Measurements from ENCODE around the gene NRCAM. TPM values are rescaled to one million over a fixed set of nuclear protein-coding genes. Genes with fewer than 3 reads are reported as not detected.
A peak's percentile ranks its signal among the peaks of the same experiment; 100 is the strongest.

Gene NRCAM
- polyA plus RNA-seq, 2 of the 4 experiments (the other 2 are of a cell fraction), result 129 to 210 TPM

GRCh38 chr7:108291791-108292440, 164.3 kb downstream of the NRCAM start:
- peak overlapping the region; percentile 87 for H3K4me2 ChIP-seq
- WGBS (ENCODE audit: missing lambda C conversion rate), result 59% methylated on average over 5 of the region's 5 CpGs
- ATAC-seq (peak in 1 of 2 experiments; percentile 52; a peak in 3 of 6 replicates), DNase-seq (ENCODE audit: low read depth in 1 of 2, low spot score in 1 of 2) (no peak), FAIRE-seq (no peak)
- TF ChIP-seq CHD2 (IDR thresholded peaks at IDR 0.05; ENCODE audit: low read length, partially characterized antibody), result no peak
- no peak for TF ChIP-seq MAX (IDR thresholded peaks at IDR 0.05)
- TF ChIP-seq, protein P1, sequence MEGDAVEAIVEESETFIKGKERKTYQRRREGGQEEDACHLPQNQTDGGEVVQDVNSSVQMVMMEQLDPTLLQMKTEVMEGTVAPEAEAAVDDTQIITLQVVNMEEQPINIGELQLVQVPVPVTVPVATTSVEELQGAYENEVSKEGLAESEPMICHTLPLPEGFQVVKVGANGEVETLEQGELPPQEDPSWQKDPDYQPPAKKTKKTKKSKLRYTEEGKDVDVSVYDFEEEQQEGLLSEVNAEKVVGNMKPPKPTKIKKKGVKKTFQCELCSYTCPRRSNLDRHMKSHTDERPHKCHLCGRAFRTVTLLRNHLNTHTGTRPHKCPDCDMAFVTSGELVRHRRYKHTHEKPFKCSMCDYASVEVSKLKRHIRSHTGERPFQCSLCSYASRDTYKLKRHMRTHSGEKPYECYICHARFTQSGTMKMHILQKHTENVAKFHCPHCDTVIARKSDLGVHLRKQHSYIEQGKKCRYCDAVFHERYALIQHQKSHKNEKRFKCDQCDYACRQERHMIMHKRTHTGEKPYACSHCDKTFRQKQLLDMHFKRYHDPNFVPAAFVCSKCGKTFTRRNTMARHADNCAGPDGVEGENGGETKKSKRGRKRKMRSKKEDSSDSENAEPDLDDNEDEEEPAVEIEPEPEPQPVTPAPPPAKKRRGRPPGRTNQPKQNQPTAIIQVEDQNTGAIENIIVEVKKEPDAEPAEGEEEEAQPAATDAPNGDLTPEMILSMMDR (IDR thresholded peaks at IDR 0.05), result no peak
- no peak for TF ChIP-seq HDAC2 (IDR thresholded peaks at IDR 0.05)
- no peak for TF ChIP-seq CHD4 (IDR thresholded peaks at IDR 0.05; ENCODE audit: borderline replicate concordance)
- TF ChIP-seq CBX8 (IDR thresholded peaks at IDR 0.05), result no peak
- no peak for TF ChIP-seq FOSB (CRISPR knock-in tag; IDR thresholded peaks at IDR 0.05)
- TF ChIP-seq CEBPB (IDR thresholded peaks at IDR 0.05), result no peak
- TF ChIP-seq EP300 (IDR thresholded peaks at IDR 0.05), result no peak
- no peak for TF ChIP-seq ZSCAN20 (CRISPR knock-in tag; IDR thresholded peaks at IDR 0.05)
- TF ChIP-seq RCOR1 (IDR thresholded peaks at IDR 0.05; ENCODE audit: low read depth, low read length), result no peak
- TF ChIP-seq ZNF302 (CRISPR knock-in tag; IDR thresholded peaks at IDR 0.05), result no peak
- TF ChIP-seq, protein P2, sequence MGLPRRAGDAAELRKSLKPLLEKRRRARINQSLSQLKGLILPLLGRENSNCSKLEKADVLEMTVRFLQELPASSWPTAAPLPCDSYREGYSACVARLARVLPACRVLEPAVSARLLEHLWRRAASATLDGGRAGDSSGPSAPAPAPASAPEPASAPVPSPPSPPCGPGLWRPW (IDR thresholded peaks at IDR 0.05), result no peak
- no peak for TF ChIP-seq PBX3 (IDR thresholded peaks at IDR 0.05)
- no peak for TF ChIP-seq ZFP36 (IDR thresholded peaks at IDR 0.05; ENCODE audit: borderline replicate concordance, partially characterized antibody)
- peaks cover 80% of the 10 kb centered on the region for H3K4me1 ChIP-seq
- H3K9me3 ChIP-seq, result no peaks in the 10 kb centered on the region
- H3K27ac ChIP-seq, result peak overlapping the region; percentile 70 to 74
- ChIA-PET POLR2A (no interaction called here), CTCF (interaction anchor here (1.0 to 1.5 kb wide), 2 partner anchors 30 to 113 kb away, joined by 3 to 4 read pairs; no protein-coding TSS in a partner anchor)
- peak overlapping the region; percentile 5; the same call in 1 of the 3 replicates for H3K4me3 ChIP-seq

GRCh38 chr7:108291152-108291508, 165.1 kb downstream of the NRCAM start:
- no peak for FAIRE-seq
- peak overlapping the region; percentile 87 for H3K4me2 ChIP-seq
- no peak for DNase-seq (ENCODE audit: low read depth in 1 of 2, low spot score in 1 of 2)
- 66% methylated on average over 1 of the region's 1 CpG for WGBS (ENCODE audit: missing lambda C conversion rate)
- no peaks in the 10 kb centered on the region for H3K9me3 ChIP-seq
- peak overlapping the region; percentile 22; the same call in 2 of the 3 replicates for H3K4me3 ChIP-seq
- peaks cover 80% of the 10 kb centered on the region for H3K4me1 ChIP-seq
- ChIA-PET CTCF (interaction anchor here (1.2 kb wide), 1 partner anchor 45 kb away, joined by 3 read pairs; no protein-coding TSS in a partner anchor), POLR2A (no interaction called here)
- TF ChIP-seq JUN (IDR thresholded peaks at IDR 0.05) (no peak), ZNF302 (CRISPR knock-in tag; IDR thresholded peaks at IDR 0.05) (no peak), NFE2L2 (conservative IDR thresholded peaks at IDR 0.05; ENCODE audit: low read length) (no peak), POLR2AphosphoS2 (conservative IDR thresholded peaks at IDR 0.05; ENCODE audit: low read length) (no peak), RARB (CRISPR knock-in tag; IDR thresholded peaks at IDR 0.05) (no peak), POLR2A (IDR thresholded peaks at IDR 0.05; ENCODE audit: low read length) (no peak), RCOR1 (IDR thresholded peaks at IDR 0.05; ENCODE audit: low read depth, low read length) (no peak)
- TF ChIP-seq, protein P3, sequence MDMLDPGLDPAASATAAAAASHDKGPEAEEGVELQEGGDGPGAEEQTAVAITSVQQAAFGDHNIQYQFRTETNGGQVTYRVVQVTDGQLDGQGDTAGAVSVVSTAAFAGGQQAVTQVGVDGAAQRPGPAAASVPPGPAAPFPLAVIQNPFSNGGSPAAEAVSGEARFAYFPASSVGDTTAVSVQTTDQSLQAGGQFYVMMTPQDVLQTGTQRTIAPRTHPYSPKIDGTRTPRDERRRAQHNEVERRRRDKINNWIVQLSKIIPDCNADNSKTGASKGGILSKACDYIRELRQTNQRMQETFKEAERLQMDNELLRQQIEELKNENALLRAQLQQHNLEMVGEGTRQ (IDR thresholded peaks at IDR 0.05), result no peak
- ATAC-seq, result no peak
- H3K27ac ChIP-seq, result peak overlapping the region; percentile 70 to 74
